Central memory CD8-positive, alpha-beta T cell (primary cell): ENCODE measurements around the gene TMUB1.

Source experiments
- ATAC-seq: fragments of 150-1000 bp; cut with Tn5 transposase; replicated peaks from 2 replicates; pipeline ENCODE4 v1.10.0; 2022; ENCODE audit warnings: mild to moderate bottlenecking, moderate FRiP score, moderate number of reproducible peaks; ENCODE audit not compliant: poor library complexity, severe bottlenecking; ENCODE audit errors: extremely low read depth
- DNase-seq, 2 donors: peaks; one replicate each; pipeline ENCODE4 v3.0.0; 2021; ENCODE audit warnings: low spot score in 2 of 2
- H3K27ac Mint-ChIP-seq: one replicate; pipeline ENCODE4 v1.8.0; 2022; ENCODE audit warnings: low read depth, mild to moderate bottlenecking, moderate library complexity, mixed read lengths
- H3K27me3 Mint-ChIP-seq: one replicate; pipeline ENCODE4 v1.8.0; 2022; ENCODE audit warnings: mixed read lengths
- H3K36me3 Mint-ChIP-seq: one replicate; pipeline ENCODE4 v1.8.0; 2022; ENCODE audit warnings: mild to moderate bottlenecking, moderate library complexity, mixed read lengths; ENCODE audit not compliant: insufficient read depth
- H3K4me1 Mint-ChIP-seq: one replicate; pipeline ENCODE4 v1.8.0; 2022; ENCODE audit warnings: mixed read lengths
- H3K4me3 Mint-ChIP-seq: one replicate; pipeline ENCODE4 v1.8.0; 2022; ENCODE audit warnings: mild to moderate bottlenecking, moderate library complexity, mixed read lengths
- H3K9me3 Mint-ChIP-seq: one replicate; pipeline ENCODE4 v1.8.0; 2022; ENCODE audit warnings: mixed read lengths

The TMUB1 gene

DNA sequence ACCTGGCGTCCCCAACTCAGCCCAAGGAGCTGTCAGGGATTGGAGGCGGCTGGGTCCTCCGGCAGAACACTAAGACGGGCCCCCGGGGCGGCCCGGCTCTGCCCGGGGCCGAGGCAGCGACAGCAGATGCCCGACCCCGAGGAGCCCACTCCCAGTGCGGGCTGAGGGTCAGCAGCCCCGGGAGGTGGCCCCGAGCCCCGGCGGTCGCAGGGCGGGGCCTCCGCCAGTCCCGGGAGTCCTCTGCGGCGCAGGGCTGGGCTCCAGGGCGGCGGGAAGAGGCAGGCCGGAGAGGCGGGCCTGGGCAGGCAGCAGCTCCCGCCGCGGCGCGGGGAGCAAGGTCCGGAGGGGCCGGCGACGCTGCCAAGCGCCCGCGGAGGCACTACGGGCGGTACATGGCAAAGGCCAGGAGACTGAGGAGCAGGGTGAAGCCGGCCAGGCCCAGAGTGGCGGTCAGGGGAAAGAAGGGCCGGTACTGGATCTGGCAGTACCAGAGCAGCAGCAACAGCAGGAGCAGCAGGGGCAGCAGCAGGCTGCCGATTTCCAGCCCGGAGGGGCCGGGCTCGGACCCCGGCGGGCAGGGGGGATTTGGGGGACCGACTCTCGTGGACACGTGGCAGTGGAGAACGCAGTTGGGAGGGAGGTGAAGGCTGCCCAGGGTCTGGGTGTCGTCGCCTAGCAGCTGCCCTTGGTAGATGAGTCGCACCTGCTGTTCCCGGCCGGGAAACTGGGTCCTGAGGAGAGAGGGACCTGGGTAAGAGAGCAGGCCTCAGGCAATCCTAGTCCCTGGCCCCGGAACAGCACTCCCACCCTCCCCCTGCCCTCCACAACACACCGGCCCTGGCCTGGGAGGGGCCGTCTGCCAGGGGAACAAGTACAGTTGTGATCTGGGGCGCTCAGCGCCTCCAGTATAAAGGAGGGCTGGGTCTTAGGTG, 1.9 kb downstream of the TMUB1 start:
- peaks cover 44% of the 10 kb centered on the region for H3K4me1 Mint-ChIP-seq

DNA sequence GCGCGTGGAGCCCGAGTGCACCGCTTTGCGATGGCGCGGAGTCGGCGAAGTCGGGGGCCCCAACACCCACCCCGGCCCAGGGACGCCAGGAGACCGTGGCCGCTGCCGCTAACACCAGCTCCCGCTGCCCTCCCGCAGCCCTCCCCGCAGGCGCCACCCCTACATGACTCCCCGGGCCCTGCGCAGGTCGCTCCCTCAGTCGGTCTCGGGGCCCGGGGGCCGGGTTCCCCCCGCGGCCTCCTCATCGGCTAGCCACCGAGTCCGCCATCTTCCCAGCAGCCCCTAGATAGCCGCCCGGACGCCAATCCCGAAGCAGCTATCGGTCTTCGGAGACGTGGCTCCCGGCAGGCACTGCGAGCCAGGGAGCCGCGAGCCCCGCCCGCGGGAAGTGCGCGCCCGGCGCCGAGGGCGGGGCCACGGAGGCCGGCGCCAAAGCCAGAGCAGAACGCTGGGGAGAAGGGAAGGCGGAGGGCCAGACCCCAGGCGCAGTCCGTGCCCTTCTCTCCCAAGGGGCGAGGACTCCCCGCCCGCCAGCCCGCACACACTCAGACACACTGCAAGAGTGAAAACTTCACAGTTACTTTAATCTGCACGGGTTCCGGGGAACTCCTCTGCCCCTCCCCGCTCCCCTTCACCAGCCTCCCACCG, 2.6 kb downstream of the TMUB1 start, which contains the start of gene FASTK:
Gene FASTK (minus strand): TSS at position 288 of the 648 bp plus-strand sequence. CDS start 43 bp downstream, at position 245.
- H3K36me3 Mint-ChIP-seq: peaks cover 10% of the 10 kb centered on the region
- H3K27ac Mint-ChIP-seq: peak within 1 kb of the TSS; percentile 65
- DNase-seq (peak; percentile 71 to 79), ATAC-seq (peak; percentile 74)
- H3K4me3 Mint-ChIP-seq: peak within 1 kb of the TSS; percentile 84
- H3K27me3 Mint-ChIP-seq: peaks cover 10% of the 10 kb centered on the region
- no peaks in the 10 kb centered on the region for H3K9me3 Mint-ChIP-seq
- H3K4me1 Mint-ChIP-seq: peaks cover 39% of the 10 kb centered on the region

More for the DNA sequence above, 1.9 kb downstream of the TMUB1 start:
- Mint-ChIP-seq H3K27me3 (peaks cover 10% of the 10 kb centered on the region), H3K9me3 (no peaks in the 10 kb centered on the region), H3K27ac (no peak overlapping the region), H3K4me3 (peak overlapping the region; percentile 84), H3K36me3 (peaks cover 11% of the 10 kb centered on the region)
- DNase-seq (no peak), ATAC-seq (no peak)

DNA sequence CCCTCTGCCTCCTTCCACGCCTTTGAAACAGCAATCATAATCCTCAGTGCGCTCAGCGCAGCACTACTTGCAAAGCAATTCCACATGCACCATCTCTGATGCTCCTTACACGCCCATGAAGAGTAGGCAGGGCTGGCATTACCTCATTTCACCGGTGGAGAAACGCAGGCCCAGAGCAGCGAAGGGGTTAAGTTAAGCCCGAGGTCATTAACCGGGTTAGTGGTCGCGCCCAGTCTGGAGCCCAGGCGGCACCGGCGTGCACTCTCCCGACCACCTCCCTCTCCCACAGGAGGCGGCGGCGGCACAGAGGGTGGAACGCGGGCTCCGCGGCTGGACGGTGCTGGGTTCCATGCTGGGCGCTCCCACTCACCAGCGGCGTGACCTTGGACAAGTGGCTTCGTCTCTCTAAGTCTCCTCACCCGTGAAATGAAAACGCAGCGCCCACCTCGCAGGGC, 3.2 kb downstream of the TMUB1 start:
- Mint-ChIP-seq H3K27ac (peak overlapping the region; percentile 65), H3K36me3 (peaks cover 13% of the 10 kb centered on the region), H3K4me3 (peak overlapping the region; percentile 83), H3K9me3 (no peaks in the 10 kb centered on the region), H3K4me1 (peaks cover 34% of the 10 kb centered on the region), H3K27me3 (peaks cover 4% of the 10 kb centered on the region)
- DNase-seq (no peak), ATAC-seq (peak; percentile 0)

DNA sequence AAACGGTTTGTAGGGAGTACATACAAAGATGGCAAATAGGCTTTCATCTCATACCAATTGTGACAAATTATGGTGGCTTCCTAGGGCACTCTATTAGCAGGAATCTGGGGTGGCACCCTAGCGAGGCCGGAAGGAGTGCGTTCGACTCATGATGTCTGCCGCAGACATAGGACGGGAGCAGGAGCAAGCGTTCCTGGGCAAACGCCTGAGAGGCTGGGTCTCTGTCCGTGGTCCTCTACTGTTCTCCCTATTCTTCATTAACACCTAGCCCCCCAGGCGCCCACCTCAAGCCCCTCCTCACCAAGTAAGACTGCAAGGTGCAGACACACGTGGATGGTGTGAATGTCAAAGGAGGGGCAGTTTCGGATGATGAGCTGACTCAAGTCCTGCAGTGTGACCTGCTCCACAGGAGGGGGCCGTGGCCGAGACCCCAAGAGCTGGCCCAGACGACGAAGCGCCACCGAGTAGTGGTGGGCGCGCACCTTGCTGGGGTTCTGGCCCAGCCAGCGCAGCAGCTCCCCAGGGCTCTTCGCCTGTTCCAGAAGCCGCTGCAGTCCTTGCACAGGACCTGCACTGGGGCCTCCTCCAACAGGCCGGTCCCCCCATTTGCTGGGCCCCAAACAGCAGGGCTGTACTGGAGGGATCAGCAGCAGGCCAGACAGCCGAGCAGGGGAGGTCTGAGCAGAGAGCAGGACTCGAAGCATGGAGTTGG, 3.9 kb downstream of the TMUB1 start:
- no peak for DNase-seq
- Mint-ChIP-seq H3K27me3 (no peaks in the 10 kb centered on the region), H3K27ac (peak overlapping the region; percentile 26), H3K9me3 (no peaks in the 10 kb centered on the region), H3K4me3 (peak overlapping the region; percentile 83), H3K4me1 (peaks cover 27% of the 10 kb centered on the region), H3K36me3 (peaks cover 18% of the 10 kb centered on the region)
- ATAC-seq: no peak

DNA sequence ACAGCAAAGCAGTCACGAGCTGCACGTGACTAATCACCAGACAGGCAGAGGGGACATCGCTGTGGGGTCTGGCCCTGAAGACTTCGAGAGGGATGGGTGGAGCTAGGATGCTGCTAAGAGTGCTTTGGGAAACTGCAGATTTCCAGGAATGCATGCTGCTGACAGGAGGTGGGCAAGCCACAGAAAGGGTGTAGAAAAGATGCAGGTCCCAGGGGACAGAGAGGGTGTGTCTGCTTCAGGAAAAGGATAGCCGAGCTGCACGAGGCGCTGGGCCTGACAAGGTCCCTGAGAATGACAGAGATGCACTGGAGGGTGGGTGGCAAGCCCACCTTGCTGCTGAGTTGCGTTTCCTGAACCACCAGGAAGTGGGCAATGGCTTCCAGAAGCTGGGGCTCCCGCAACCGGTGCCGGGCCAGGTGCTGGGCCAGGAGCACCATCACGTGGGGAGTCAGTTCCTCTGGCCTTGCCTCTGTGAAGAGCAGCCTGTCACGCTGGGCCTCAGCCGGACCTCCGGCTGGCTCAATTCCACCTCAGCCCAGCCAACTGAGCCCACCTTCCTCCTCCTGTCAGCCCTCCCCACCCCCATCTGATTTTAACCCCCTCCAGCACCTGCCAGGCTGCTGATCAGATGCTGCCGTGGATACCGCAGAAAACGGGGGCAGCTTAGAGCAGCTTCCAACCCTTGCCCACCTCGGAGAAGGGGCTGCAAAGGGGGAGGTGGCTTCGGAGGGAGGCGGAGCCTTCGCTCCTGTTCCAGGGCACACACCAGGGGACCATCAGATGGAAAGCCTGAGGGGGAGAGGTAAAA, 4.9 kb downstream of the TMUB1 start:
- peak overlapping the region; percentile 26 for H3K27ac Mint-ChIP-seq
- no peaks in the 10 kb centered on the region for H3K27me3 Mint-ChIP-seq
- H3K9me3 Mint-ChIP-seq: no peaks in the 10 kb centered on the region

DNA sequence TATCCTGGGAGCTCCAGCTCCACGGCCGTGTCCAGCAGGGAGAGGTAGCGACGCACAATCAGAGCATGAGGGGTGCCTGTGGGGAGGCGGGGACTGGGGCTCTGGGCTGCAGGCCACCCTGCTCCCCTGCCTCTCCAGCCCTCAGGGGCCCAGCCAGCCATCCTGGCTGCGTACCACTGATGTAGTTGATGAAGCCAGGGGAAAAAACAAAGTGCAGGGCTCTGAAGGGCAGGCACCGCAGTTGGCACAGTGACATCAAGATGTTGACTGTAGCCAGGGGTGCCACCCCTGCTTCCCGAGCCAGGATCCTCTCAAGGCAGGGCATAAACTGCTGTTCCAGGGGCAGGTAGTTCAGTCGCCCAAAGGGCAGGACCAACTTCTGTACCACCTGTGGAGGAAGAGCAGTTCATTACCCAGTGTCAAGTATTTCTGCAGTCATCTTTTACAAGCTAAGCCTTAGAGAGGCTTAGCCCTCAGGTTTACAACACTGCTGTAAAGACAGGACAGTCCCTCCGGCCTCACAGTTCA, 5.5 kb downstream of the TMUB1 start:
- H3K4me1 Mint-ChIP-seq: peaks cover 24% of the 10 kb centered on the region
- H3K9me3 Mint-ChIP-seq: no peaks in the 10 kb centered on the region
- ATAC-seq (no peak), DNase-seq (no peak)
- H3K36me3 Mint-ChIP-seq: peaks cover 23% of the 10 kb centered on the region
- H3K27me3 Mint-ChIP-seq: no peaks in the 10 kb centered on the region
- H3K4me3 Mint-ChIP-seq: peak overlapping the region; percentile 55
- H3K27ac Mint-ChIP-seq: peak overlapping the region; percentile 26

More for the DNA sequence above, 4.9 kb downstream of the TMUB1 start:
- Mint-ChIP-seq H3K36me3 (peaks cover 20% of the 10 kb centered on the region), H3K4me3 (peak overlapping the region; percentile 83), H3K4me1 (peaks cover 27% of the 10 kb centered on the region)
- DNase-seq (no peak), ATAC-seq (no peak)

DNA sequence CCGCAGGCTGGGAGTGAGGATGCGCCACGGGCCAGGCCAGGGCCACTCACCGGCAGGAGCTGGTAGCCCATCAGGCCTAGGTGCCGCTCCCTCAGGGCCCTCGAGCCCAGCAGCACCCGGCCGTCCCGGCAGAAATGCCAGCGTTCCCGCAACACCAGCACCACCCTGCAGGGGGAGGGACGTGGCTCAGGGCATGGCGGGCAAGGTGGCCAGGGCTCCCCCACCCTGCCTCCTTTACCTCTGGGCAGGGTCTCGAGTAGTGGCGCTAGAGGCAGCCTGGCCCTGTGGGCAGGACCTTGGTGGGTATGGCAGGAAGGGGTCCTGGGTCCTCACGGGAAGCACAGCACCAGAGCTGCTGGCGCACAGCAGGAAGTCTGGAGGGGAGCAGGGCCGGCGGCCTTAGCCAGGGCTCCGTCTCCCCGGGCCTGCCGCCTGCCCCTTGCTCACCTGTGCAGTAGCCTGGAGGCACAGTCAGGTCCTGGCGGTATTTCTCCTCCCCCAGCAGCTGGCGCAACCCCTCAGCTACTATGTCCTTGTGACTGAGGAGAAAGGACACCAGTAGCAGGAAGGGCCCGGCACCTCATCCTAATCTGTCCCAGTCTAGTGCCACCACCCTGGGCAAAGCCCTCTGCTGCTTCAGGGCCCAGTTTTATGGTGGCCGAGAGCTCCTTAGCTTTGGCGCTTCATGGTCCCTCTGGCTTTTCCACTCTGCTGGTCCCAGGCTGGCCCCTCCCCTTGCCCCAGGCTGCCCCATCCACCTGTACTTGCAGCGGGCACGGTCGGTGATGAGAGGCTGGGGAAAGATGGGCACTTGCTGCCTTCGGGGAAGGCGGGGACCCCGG, 6.2 kb downstream of the TMUB1 start:
- H3K36me3 Mint-ChIP-seq: peaks cover 24% of the 10 kb centered on the region
- H3K4me3 Mint-ChIP-seq: no peak overlapping the region
- H3K27ac Mint-ChIP-seq: no peak overlapping the region
- no peaks in the 10 kb centered on the region for H3K27me3 Mint-ChIP-seq
- H3K9me3 Mint-ChIP-seq: no peaks in the 10 kb centered on the region
- no peak for ATAC-seq
- DNase-seq: no peak
- H3K4me1 Mint-ChIP-seq: peaks cover 19% of the 10 kb centered on the region

DNA sequence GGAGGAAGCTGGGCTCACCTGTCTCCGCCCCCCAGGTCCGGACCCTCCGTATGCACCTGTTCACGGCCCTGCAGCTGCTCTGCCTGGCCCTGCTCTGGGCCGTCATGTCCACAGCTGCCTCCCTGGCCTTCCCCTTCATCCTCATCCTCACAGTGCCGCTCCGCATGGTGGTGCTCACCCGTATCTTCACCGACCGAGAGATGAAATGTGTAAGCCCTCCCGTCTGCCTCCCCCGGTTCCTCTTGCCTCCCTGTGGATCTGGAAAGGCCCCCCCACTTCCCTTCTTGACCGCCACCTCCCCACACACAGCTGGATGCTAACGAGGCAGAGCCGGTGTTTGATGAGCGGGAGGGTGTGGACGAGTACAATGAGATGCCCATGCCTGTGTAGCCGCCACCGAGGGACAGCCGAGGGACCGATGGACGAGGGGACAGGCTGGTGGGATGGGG, 7.3 kb downstream of the TMUB1 start:
- DNase-seq (no peak), ATAC-seq (no peak)
- H3K27ac Mint-ChIP-seq: no peak overlapping the region
- H3K4me3 Mint-ChIP-seq: no peak overlapping the region
- no peaks in the 10 kb centered on the region for H3K9me3 Mint-ChIP-seq
- peaks cover 19% of the 10 kb centered on the region for H3K4me1 Mint-ChIP-seq
- no peaks in the 10 kb centered on the region for H3K27me3 Mint-ChIP-seq
- peaks cover 26% of the 10 kb centered on the region for H3K36me3 Mint-ChIP-seq

DNA sequence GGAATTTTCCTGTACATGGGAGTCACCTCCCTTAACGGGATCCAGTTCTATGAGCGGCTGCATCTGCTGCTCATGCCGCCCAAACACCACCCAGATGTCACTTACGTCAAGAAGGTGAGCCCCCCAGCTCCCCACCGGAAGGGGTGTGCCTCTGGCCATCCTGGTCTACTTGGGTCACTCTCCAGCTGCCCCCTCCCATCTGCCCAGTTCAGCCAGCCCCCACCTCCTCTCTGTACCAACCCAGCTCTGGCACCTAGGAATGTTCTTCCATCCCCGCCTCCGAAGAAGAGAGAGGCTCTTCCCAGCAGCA, 7.7 kb downstream of the TMUB1 start:
- peaks cover 25% of the 10 kb centered on the region for H3K36me3 Mint-ChIP-seq

DNA sequence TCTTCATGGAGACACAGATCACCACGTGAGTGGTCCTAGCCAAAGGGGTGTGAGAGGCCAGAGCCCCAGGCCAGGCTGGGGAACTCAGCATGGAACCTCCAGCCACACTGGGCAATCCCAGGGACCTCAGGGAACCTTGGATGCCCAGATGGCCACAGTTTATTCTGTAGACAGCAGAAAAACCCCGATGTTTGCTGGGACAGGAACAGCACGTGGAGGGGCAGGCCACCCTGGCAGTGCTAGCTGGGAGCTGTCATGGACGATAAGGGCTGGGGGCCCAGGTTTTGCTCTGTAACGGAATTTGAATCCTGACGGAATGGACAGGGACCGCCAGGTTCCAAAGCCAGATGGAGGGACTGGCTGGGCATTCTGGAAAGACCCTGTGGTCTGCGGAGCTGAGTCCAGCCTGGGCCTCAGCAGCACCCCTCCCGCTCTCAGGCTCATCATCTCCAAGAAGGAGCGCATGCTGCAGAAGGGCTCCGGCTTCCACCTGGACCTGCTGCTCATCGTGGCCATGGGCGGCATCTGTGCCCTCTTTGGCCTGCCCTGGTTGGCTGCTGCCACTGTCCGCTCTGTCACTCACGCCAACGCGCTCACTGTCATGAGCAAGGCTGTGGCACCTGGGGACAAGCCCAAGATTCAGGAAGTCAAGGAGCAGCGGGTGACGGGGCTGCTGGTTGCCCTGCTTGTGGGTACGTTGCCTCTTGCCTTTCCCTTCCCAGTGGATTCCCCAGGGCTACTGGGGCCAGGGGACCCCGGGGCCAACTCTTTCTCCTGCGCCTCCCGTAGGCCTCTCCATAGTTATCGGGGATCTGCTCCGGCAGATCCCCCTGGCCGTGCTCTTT, 8.3 kb downstream of the TMUB1 start:
- peaks cover 26% of the 10 kb centered on the region for H3K36me3 Mint-ChIP-seq
- ATAC-seq (no peak), DNase-seq (no peak)
- H3K27ac Mint-ChIP-seq: no peak overlapping the region
- peaks cover 17% of the 10 kb centered on the region for H3K4me1 Mint-ChIP-seq
- H3K27me3 Mint-ChIP-seq: no peaks in the 10 kb centered on the region
- no peak overlapping the region for H3K4me3 Mint-ChIP-seq
- no peaks in the 10 kb centered on the region for H3K9me3 Mint-ChIP-seq

More for the DNA sequence above, 7.7 kb downstream of the TMUB1 start:
- Mint-ChIP-seq H3K4me3 (no peak overlapping the region), H3K4me1 (peaks cover 19% of the 10 kb centered on the region), H3K27ac (no peak overlapping the region), H3K9me3 (no peaks in the 10 kb centered on the region), H3K27me3 (no peaks in the 10 kb centered on the region)
- DNase-seq (no peak), ATAC-seq (no peak)
